Glomerular endothelial cell (primary cell): ENCODE data around the gene SYTL1. TPM values are rescaled to one million over a fixed set of nuclear protein-coding genes. Genes with fewer than 3 reads are reported as not detected.

ENCODE experiments used
- DNase-seq: peaks from one replicate; pipeline ENCODE4 v3.0.0-alpha.2; 2011; ENCODE audit warnings: low read depth, low spot score; ENCODE audit errors: extremely low read depth
- total RNA-seq: library from RNA; depleted of rRNA; stranded (reverse); fragments of >200 nt; gene quantifications from 2 replicates; pipeline ENCODE4 v1.2.3, GENCODE V29; 2015

SYTL1 gene
- total RNA-seq, 1 donor from 2014 or later, result 5.4 TPM

DNA sequence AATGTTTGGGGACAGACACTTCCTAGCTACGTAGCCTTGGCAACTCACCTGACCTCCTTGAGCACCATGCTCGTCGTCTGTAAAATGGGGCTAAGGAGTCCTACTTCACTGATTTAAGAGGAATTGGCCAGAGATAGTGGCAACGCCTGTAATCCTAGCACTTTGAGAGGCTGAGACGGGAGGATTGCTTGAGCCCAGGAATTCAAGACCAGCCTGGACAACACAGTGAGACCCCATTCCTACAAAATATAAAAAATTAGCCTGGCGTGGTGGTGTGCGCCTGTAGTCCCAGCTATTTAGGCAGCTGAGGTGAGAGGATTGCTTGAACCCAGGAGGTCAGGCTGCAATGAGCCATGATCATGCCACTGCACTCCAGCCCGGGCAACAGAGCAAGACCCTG, 4.5 kb downstream of the SYTL1 start:
- no peak for DNase-seq

DNA sequence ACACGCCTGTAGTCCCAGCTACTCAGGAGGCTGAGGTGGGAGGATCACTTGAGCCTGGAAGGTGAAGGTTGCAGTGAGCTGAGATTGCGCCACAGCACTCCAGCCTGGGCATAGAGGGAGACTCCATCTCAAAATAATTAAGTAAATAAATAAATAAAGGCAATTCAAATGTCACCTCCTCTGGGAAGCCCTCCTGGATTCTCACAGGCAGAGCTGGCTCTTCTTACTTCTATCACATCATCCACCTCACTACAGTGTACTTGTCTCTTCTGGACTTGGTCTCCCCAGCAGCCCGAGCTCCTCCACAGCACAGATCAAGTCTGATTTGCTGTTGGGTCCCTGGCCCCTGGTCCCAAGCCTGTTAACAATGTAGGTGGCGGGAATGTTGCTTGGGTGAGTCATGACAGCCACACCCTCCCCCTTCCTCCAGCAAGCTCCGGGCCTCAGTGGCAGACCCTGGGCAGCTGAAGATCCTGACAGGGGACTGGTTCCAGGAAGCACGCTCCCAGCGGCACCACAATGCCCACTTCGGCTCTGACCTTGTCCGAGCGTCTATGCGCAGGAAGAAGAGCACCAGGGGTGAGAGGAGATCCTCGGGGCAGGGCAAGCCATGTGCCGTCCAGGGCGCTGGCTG, 5.3 kb downstream of the SYTL1 start:
- no peak for DNase-seq

DNA sequence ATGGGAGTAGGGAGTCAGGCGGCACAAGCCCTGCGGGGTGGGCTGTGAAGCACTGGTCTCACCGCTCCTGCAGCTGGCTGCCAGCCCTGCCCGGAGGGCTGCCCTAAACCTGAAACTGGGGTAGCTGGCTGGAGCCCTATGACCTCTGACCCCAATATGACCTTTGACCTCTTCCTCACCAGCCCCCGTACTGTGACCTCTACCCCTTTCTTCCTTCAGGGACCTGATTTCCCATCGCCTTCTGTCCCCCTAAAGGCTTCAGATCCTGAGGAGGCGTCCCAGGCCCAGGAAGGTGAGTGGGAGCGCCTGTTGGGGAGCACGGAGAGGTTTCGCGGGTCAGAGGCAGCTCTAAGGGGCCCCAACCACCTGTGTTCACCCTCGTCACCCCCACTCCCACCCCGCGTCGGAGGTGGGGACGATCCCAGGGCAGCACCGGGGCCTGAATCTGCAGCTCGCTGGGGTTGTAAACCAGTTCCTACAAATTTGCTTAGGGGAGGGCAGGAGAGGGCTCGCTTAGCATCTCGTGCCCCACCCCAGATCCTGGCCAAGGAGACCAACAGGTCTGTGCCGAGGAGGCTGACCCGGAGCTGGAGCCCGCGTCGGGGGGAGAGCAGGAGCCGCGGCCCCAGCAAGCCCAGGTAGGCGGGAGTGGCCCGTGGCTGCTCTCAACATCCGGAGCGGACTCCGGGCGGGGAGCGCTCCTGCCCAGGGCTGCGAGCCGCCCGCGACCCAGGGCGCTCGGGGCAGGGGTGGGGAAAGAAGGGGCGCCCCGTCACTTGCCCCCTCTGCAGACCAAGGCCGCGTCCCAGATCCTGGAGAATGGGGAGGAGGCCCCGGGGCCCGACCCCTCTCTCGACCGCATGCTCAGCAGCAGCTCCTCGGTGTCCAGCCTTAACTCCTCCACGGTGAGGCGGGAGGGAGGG, 7.3 kb downstream of the SYTL1 start:
- no peak for DNase-seq

DNA sequence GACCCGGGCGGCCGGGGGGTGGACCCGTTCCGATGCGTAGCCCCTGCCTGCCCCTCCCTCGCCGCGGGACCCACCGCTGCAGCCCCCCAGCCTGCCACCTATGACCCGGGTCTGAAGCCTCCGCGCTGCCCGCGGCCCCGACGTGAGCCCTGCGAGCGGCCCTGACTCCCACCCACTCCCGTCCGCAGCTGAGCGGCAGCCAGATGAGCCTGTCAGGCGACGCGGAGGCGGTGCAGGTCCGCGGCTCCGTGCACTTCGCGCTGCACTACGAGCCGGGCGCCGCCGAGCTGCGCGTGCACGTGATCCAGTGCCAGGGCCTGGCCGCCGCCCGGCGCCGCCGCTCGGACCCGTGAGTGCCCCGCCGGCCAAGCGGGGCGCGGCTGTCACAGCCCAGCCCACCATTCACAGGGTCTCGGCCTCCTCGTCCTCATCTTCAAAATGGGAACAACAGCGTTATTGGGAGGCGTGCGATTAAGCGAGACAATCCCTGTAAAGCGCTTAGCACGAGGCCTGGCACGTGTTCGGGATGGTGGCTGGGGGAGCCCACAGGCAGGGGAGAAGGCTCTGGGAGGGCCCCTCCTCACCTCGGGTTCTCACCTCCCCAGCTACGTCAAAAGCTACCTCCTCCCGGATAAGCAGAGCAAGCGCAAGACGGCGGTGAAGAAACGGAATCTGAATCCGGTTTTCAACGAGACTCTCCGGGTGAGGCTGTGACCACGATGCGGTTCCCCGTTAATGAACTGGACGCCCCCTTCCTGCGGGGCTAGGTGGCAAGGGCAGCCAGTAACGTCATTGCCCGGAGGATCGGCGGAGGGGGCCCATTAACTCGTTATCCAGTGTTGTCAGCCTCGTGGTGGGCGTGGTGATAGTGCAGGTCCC, 8.2 kb downstream of the SYTL1 start:
- DNase-seq, result no peak

DNA sequence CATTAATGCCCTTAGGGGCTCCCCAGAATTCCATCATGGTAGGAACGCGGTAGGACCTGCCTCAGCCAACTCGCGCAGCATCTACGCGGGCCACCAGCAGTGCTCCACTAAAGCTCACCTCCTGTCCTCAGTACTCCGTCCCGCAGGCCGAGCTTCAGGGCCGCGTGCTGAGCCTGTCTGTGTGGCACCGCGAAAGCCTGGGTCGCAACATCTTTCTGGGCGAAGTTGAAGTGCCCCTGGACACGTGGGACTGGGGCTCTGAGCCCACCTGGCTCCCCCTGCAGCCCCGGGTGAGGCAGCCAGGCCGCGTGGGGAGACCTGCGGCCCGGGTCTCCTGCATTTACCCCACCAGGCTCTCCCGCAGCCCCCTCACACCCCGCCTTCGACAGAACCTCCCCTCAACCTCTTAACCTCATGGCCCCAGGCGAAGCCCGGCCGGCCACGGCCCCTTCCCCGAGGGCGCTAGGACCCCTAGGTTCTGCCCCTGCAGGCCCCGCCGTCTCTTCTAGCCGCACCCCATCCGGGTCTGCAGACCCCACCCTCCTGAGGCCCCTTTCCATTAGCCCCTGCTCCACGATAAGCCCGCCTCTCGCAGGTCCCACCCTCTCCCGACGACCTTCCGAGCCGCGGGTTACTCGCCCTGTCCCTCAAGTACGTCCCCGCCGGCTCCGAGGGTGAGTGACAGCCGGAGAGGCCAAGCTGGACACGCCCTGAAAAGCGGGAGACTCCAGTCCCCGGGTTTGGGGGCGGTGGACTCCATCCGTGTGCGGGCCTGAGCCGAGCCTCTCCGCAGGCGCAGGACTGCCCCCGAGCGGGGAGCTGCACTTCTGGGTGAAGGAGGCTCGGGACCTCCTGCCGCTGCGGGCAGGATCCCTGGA, 9.1 kb downstream of the SYTL1 start:
- no peak for DNase-seq

DNA sequence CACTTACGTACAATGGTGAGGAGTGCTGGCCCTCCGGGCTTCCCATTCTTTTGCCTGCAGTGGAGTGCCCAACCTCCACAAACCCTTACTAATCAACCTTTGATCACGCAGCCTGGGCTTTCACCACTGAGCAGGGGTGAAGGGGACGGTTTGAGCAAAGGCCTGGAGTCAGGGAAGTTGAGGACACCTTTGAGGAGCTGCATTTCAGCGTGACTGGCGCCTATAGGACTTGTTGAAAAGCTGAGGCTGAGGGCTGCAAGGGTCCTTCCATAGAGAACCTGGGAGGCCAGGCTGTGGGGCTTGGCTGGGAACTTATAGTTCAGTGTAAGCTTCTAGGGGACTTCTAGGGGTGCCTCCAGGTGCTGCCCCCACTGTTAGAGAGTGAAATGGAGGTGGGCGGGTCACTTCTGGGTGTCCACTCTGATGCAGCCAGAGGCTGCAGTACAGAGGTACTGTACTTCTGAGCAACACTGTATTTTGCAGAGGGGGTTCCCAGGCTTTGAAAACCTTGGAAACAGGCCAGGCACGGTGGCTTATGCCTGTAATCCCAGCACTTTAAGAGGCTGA, 9.8 kb downstream of the SYTL1 start:
- DNase-seq, result no peak

DNA sequence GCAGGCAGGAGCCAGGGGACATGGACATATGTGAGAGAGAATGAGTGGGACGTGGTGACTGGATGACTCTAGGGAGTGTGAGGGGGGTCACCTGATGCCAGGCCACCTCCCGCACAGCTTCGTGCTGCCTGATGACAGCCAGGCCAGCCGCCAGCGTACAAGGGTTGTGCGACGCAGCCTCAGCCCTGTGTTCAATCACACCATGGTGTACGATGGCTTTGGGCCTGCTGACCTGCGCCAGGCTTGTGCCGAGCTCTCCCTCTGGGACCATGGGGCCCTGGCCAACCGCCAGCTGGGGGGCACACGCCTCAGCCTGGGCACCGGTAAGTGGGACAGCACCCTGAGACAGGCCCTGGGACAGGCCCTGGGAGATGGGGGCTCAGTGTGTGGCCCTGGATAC, 11.3 kb downstream of the SYTL1 start:
- DNase-seq, result no peak

DNA sequence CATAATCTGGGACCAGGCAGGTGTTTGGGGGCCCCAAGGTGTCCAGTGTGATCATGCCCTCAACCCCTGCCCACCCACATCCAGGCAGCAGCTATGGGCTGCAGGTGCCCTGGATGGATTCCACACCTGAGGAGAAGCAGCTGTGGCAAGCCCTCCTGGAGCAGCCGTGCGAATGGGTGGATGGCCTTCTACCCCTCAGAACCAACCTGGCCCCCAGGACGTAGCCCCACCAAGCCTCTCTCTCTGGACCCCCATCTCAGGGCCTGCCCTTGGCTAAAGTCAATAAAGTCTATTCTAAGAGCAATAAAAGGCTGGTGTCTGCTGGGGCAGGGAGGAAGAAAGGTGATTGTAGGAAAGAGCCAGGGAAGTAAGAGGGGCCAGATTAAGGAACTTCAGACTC, 11.8 kb downstream of the SYTL1 start:
- DNase-seq, result no peak

DNA sequence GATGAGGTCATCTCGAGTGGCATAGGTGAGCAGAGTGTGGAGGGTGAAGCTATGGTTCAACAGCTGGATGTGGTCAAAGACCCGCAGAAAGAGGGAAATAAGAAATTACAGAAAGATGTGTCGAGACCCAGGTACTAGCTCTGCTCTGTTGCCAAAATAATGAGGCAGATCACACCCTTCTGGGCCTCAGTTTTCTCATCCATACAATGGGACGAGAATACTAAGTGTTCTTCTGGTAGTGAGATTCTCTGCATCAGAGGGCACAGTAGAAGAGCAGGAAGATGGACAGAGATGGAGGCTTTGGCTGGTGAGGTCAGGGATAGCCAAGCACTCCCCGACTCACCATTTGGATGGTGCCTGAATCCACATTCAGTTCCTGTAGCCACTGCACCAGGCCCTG, 13.9 kb downstream of the SYTL1 start:
- DNase-seq, result no peak

DNA sequence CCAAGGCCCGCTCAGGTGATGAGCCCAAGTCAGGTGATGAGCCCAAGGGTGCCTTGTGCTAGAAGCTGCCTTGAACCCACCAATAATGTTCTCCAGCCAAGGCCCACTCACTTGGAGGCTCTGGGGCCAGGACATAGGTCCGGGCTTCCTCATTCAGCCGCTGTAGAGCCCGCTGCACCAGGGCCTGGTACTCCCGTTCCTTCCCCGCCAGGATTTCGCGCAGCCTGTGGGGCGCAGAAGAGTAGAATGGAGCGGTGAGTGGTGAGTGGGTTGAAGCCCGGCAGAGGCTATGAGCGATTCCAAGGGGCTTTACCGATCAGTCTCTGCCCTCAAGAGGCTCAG, 14.4 kb downstream of the SYTL1 start:
- DNase-seq, result no peak

DNA sequence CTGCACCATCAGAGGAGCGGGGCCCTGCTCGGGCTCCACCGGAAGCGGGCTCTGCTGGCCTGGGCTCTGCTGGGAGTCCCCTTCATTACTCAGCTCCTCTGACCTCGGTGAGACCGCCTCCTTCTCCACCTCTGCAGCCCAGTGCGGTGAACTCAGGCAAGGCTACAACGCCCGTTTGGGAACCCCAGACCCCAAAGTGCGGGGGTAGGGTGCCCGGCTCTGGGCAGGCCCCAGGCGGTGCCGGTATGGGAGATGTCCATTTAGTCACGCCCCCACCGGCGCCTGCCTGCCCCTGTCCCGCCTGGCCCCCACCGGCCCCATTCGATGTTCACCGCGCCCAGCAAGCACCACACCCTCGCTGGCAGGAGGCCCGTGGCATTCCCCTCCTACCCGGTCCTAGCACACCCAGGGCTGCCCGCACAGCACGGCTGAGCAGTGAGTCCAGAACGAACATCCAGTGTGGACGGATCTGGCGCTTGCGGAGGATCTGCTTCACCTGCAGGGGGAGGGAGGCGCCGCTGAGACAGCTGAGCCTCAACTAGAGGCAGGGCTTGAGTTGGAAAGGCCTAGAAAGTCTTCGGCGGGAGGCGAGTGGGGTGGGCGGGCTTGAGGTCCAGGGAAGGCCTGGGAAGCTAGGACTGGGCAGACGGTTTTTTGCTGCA, 14.9 kb downstream of the SYTL1 start:
- no peak for DNase-seq

DNA sequence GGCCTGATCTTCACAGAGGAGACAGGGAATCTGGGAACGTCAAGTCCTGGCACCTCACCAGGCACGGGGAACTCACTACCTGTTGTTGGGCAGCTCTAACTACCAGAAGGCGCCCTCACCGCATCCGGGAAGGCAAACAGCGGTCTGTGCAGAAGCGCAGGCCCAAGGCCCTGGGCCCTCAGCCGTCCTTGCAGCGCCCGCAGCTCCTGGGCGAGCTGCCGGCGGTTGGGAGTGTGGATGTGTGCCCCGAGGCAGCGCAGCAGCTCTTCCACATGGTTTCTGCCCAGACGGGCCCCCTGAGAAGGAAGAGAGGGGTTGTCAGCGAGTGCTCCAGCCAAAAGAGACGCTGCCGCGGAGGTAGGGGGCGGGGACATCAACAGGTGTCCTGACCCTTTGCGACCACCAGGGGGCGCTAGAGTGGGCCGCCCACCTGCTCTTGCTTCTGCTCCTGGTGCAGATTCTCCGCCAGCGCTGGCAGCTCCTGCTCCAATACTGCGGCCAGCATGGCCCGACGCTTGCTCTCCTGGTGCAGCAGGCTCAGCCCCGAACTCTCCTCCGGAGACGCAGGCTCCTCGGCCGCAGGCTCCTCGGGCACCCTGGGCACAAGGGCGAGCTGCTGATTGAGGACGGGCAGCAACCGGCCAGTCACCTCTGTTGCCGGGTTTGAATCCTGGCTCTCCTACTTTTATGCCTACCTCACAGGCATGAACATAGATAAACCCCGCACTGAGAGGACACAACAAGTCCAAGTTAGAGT, 15.6 kb downstream of the SYTL1 start:
- DNase-seq, result no peak

DNA sequence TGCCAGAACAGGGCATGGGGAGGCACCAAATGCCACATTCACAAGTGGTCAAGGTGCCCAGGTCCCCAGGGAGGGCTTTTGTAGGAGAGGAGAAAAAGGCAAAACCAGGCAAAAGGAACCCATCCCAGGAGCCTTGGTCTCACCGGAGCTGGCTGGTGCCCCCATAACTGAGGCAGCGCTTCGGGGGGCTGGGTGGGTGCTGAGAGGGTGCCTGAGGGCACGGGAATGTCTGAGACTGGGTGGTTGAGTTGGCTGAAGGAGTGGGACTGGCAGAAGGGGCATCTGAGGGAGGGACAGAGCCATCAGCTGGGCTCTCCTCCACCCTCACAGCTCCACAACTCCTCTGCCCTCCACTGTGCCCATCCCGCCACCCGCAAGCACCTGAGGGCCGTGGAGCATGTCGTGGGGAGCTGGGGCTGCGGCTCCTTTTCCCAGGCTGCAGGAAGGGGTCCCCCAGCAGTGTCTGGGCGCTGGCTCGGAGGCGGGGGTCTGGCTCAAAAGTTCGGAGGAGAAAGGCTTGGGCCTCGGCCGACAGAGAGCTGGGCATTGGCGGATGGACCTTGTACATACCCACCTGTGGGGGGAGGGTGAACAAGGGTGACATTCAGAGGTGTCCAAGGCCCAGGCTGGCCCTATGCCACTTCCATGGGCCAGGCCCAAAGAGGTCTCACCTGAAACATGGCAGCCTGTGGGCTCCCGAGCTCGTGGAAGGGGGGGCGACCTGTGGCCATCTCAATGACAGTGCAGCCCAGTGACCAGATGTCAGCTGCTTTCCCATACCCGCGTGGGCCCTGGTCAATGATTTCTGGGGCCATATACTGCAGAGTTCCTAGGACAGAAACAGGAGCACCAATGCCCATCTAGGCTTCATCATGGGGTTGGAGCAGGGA, 16.5 kb downstream of the SYTL1 start:
- DNase-seq, result no peak

DNA sequence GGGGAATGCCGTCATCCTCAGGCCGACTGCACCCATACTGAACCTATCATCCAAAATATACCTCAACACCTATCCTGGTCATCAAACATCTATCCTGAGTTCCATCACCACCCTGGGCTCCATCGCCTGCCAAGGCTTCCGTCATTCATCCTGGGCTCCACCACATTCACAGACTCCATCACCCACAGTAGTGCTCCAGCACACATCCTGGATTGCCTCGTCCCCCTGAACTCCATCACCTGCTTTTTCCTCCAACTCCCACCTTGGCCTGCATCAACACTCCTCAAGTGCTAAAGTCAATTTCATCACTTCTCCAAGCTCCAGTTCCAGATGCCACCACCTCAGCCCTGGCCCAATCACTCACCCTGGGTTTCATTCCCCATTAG, 17.1 kb downstream of the SYTL1 start:
- DNase-seq, result no peak

DNA sequence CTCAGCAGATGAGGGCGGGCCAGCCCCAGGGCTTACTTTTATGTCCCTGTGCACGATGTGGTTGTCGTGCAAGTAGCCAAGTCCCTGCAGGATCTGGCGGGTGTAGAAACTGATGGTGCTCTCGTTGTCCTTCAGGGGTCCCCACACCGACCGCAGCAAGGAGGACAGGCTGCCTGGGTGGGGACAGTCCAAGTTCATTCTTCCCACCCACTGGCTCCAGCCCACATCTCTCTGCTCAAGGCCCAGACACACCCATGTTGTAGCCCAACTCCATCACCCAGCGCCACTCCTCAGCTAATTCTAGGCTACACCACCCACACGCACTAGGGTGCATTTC, 18.0 kb downstream of the SYTL1 start:
- no peak for DNase-seq

DNA sequence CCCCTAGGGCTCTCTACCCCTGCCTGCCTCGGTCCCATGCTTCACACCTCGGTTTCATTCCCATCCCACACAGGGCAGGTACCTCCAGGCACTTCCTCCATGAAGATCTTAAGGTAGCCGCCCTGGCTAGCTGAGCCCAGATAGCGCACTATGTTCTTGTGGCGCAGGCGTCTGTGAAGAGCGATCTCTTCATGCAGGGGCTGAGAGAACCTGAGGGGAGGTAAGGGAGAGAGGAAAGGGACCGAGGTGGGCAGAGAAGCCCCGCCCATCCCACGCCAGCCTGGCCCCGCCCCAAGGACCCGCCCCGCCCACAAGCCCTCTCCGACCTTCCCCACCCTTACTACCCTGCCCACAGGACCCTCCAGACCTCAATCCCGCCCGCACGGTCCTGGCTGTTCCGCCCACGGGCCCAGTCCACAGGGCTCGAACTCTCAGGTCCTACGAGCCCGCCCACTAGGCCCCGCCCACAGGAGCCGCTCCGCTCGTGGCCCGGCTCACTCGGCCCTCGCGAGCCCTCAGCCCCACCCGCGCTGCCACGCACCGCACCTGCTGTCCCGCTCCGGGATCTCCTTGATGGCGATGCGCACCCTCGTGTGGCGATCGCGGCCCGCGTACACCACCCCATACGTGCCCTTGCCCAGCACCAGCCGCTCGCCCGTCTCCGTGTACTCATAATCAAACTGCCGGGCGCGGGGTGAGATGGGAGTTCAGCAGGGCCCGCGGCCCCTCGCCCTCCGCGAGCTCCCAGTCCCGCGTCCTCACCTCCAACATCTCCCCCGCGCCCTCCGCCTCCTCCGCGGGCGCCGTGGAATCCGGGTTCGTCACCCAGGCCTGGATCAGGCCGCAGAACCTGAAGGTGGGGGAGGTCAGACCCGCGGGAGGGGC, 18.6 kb downstream of the SYTL1 start:
- no peak for DNase-seq

DNA sequence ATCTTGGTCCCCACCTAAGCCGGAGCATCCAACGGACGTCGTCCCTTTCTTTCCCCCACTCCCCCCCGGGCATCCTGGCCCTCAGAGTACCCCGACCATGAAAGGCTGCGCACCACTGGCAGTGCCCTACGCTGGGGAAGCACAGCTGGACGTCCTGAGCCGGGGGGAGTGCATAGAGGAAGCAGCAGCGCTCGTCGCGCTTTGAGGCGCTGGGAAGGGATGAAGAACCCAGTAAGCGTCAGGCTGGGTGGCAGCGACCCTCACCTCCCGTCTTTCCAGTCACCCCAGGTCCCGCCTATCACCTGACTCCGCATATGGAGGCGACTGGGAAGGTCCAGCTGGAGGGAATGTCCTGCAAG, 19.2 kb downstream of the SYTL1 start:
- DNase-seq, result no peak
